Ishikawa (cell line): ENCODE measurements around the gene STAG2.

Source experiments
- CEBPB ChIP-seq: IDR thresholded peaks from 2 replicates; pipeline ENCODE4 v1.6.1; 2012
- CREB1 ChIP-seq: IDR thresholded peaks from 2 replicates; pipeline ENCODE4 v1.6.1; 2012; ENCODE audit warnings: low read depth
- EGR1 ChIP-seq: IDR thresholded peaks from 2 replicates; pipeline ENCODE4 v1.6.1; 2012
- EP300 ChIP-seq: IDR thresholded peaks from 2 replicates; pipeline ENCODE4 v1.6.1; 2012; ENCODE audit warnings: borderline replicate concordance
- NFIC ChIP-seq: IDR thresholded peaks from 2 replicates; pipeline ENCODE4 v1.6.1; 2012
- RAD21 ChIP-seq: IDR thresholded peaks from 2 replicates; pipeline ENCODE4 v1.6.1; 2012; ENCODE audit warnings: low read depth
- TAF1 ChIP-seq: IDR thresholded peaks from 2 replicates; pipeline ENCODE4 v1.6.1; 2012; ENCODE audit warnings: low read depth, mild to moderate bottlenecking
- TCF12 ChIP-seq: IDR thresholded peaks from 2 replicates; pipeline ENCODE4 v1.6.1; 2012; ENCODE audit warnings: low read depth
- USF1 ChIP-seq: IDR thresholded peaks from 2 replicates; pipeline ENCODE4 v1.6.1; 2012
- YY1 ChIP-seq: IDR thresholded peaks from 2 replicates; pipeline ENCODE4 v1.6.1; 2012; ENCODE audit warnings: low read depth
- ZBTB7A ChIP-seq: IDR thresholded peaks from 2 replicates; pipeline ENCODE4 v1.6.1; 2012; ENCODE audit warnings: low read depth
- TF ChIP-seq, protein P1 (sequence below): IDR thresholded peaks from 2 replicates; pipeline ENCODE4 v1.6.1; 2012; ENCODE audit warnings: low read depth, mild to moderate bottlenecking
- TF ChIP-seq, protein P2 (sequence below): IDR thresholded peaks from 2 replicates; pipeline ENCODE4 v1.6.1; 2012

GRCh38 chrX:124125471-124125870 lies 164.0 kb downstream of the STAG2 start:
- TF ChIP-seq EGR1 (no peak), TCF12 (no peak), YY1 (no peak), CEBPB (no peak), TAF1 (no peak), ZBTB7A (no peak), RAD21 (no peak), EP300 (no peak), CREB1 (no peak), USF1 (no peak), NFIC (no peak)
- TF ChIP-seq, protein P1, sequence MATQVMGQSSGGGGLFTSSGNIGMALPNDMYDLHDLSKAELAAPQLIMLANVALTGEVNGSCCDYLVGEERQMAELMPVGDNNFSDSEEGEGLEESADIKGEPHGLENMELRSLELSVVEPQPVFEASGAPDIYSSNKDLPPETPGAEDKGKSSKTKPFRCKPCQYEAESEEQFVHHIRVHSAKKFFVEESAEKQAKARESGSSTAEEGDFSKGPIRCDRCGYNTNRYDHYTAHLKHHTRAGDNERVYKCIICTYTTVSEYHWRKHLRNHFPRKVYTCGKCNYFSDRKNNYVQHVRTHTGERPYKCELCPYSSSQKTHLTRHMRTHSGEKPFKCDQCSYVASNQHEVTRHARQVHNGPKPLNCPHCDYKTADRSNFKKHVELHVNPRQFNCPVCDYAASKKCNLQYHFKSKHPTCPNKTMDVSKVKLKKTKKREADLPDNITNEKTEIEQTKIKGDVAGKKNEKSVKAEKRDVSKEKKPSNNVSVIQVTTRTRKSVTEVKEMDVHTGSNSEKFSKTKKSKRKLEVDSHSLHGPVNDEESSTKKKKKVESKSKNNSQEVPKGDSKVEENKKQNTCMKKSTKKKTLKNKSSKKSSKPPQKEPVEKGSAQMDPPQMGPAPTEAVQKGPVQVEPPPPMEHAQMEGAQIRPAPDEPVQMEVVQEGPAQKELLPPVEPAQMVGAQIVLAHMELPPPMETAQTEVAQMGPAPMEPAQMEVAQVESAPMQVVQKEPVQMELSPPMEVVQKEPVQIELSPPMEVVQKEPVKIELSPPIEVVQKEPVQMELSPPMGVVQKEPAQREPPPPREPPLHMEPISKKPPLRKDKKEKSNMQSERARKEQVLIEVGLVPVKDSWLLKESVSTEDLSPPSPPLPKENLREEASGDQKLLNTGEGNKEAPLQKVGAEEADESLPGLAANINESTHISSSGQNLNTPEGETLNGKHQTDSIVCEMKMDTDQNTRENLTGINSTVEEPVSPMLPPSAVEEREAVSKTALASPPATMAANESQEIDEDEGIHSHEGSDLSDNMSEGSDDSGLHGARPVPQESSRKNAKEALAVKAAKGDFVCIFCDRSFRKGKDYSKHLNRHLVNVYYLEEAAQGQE: no peak
- TF ChIP-seq, protein P2, sequence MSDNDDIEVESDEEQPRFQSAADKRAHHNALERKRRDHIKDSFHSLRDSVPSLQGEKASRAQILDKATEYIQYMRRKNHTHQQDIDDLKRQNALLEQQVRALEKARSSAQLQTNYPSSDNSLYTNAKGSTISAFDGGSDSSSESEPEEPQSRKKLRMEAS: no peak
